H9 (cell line): Measurements from ENCODE around the gene NRXN3. TPM values are rescaled to one million over a fixed set of nuclear protein-coding genes. Genes with fewer than 3 reads are reported as not detected.

Source experiments
- DNase-seq: peaks from one replicate; pipeline ENCODE4 v3.0.0-alpha.2; 2017
- H2AFZ ChIP-seq: one replicate; pipeline ENCODE4 v1.6.1; 2013; ENCODE audit warnings: mild to moderate bottlenecking, low read length, control low read depth, moderate library complexity
- H2AK5ac ChIP-seq: 2 replicates; pipeline ENCODE4 v1.6.1; 2013; ENCODE audit warnings: low read length, control low read depth, mixed read lengths; ENCODE audit not compliant: insufficient read length
- H2BK120ac ChIP-seq: one replicate; pipeline ENCODE4 v1.6.1; 2013; ENCODE audit warnings: low read depth, mild to moderate bottlenecking, low read length, control low read depth, inconsistent platforms; ENCODE audit not compliant: poor library complexity, severe bottlenecking
- H2BK12ac ChIP-seq: 2 replicates; pipeline ENCODE4 v1.6.1; 2013; ENCODE audit warnings: low read length, control low read depth, mixed read lengths, low read depth; ENCODE audit not compliant: insufficient read length
- H2BK15ac ChIP-seq: 2 replicates; pipeline ENCODE4 v1.6.1; 2013; ENCODE audit warnings: low read depth, low read length, control low read depth
- H2BK20ac ChIP-seq: one replicate; pipeline ENCODE4 v1.6.1; 2013; ENCODE audit warnings: low read depth, mild to moderate bottlenecking, low read length, control low read depth, inconsistent platforms; ENCODE audit not compliant: poor library complexity, severe bottlenecking
- H2BK5ac ChIP-seq: 2 replicates; pipeline ENCODE4 v1.6.1; 2013; ENCODE audit warnings: low read length, control low read depth, mixed read lengths; ENCODE audit not compliant: insufficient read length
- H3K14ac ChIP-seq: 2 replicates; pipeline ENCODE4 v1.6.1; 2013; ENCODE audit warnings: low read length, control low read depth; ENCODE audit not compliant: insufficient read depth
- H3K18ac ChIP-seq: 2 replicates; pipeline ENCODE4 v1.6.1; 2013; ENCODE audit warnings: low read depth, mild to moderate bottlenecking, mixed read lengths, low read length, control low read depth; ENCODE audit not compliant: insufficient read length
- H3K23ac ChIP-seq: 2 replicates; pipeline ENCODE4 v1.6.1; 2013; ENCODE audit warnings: low read length, control low read depth, mixed read lengths, low read depth; ENCODE audit not compliant: insufficient read length
- H3K23me2 ChIP-seq: 2 replicates; pipeline ENCODE4 v1.6.1; 2013; ENCODE audit warnings: low read depth, mild to moderate bottlenecking, mixed read lengths, low read length, control low read depth; ENCODE audit not compliant: insufficient read length, poor library complexity, severe bottlenecking
- H3K27ac ChIP-seq: 2 replicates; pipeline ENCODE4 v1.5.1; 2013; ENCODE audit warnings: low read length, control low read depth, mixed read lengths, low read depth; ENCODE audit not compliant: insufficient read length
- H3K27me3 ChIP-seq: 2 replicates; pipeline ENCODE4 v1.6.1; 2013; ENCODE audit warnings: low read length, control low read depth, inconsistent platforms; ENCODE audit not compliant: insufficient read depth
- H3K4ac ChIP-seq: 2 replicates; pipeline ENCODE4 v1.6.1; 2013; ENCODE audit warnings: low read depth, mild to moderate bottlenecking, control low read depth, inconsistent platforms, low read length, moderate library complexity
- H3K4me1 ChIP-seq: 2 replicates; pipeline ENCODE4 v1.6.1; 2013; ENCODE audit warnings: low read length, control low read depth, inconsistent platforms; ENCODE audit not compliant: insufficient read depth
- H3K4me2 ChIP-seq: 2 replicates; pipeline ENCODE4 v1.6.1; 2013; ENCODE audit warnings: low read length, control low read depth, mixed read lengths; ENCODE audit not compliant: insufficient read length, insufficient read depth
- H3K56ac ChIP-seq: 2 replicates; pipeline ENCODE4 v1.6.1; 2013; ENCODE audit warnings: low read depth, mild to moderate bottlenecking, mixed read lengths, low read length, control low read depth; ENCODE audit not compliant: insufficient read length
- H3K79me1 ChIP-seq: 2 replicates; pipeline ENCODE4 v1.6.1; 2013; ENCODE audit warnings: low read depth, mild to moderate bottlenecking, moderate library complexity, low read length, control low read depth, inconsistent platforms; ENCODE audit not compliant: insufficient read depth, poor library complexity, severe bottlenecking
- H3K79me2 ChIP-seq: 2 replicates; pipeline ENCODE4 v1.6.1; 2013; ENCODE audit warnings: low read length, control low read depth, inconsistent platforms; ENCODE audit not compliant: insufficient read depth
- H3K9ac ChIP-seq: 2 replicates; pipeline ENCODE4 v1.6.1; 2013; ENCODE audit warnings: low read length, control low read depth, mixed read lengths; ENCODE audit not compliant: insufficient read length; ENCODE audit errors: extremely low read depth
- H3K9me3 ChIP-seq: one replicate; pipeline ENCODE4 v1.6.1; 2013; ENCODE audit warnings: low read depth, low read length, inconsistent platforms; ENCODE audit not compliant: control insufficient read depth
- H3T11ph ChIP-seq: one replicate; pipeline ENCODE4 v1.6.1; 2013; ENCODE audit warnings: mild to moderate bottlenecking, low read length, control low read depth, inconsistent platforms
- H4K20me1 ChIP-seq: one replicate; pipeline ENCODE4 v1.6.1; 2013; ENCODE audit not compliant: control insufficient read depth, insufficient read length, insufficient read depth
- H4K5ac ChIP-seq: 2 replicates; pipeline ENCODE4 v1.6.1; 2013; ENCODE audit warnings: low read depth, mild to moderate bottlenecking, mixed read lengths, low read length, control low read depth; ENCODE audit not compliant: insufficient read length
- H4K8ac ChIP-seq: replicated peaks from 2 replicates; pipeline ENCODE4 v1.6.1; 2013; ENCODE audit warnings: low read length, control low read depth, mixed read lengths, low read depth; ENCODE audit not compliant: insufficient read length
- H4K91ac ChIP-seq: 2 replicates; pipeline ENCODE4 v1.6.1; 2013; ENCODE audit warnings: low read depth, mild to moderate bottlenecking, moderate library complexity, mixed read lengths, low read length, control low read depth; ENCODE audit not compliant: insufficient read length
- H3K27ac Mint-ChIP-seq, 3 experiments: 2 replicates in 2 of 3; 3 replicates in 1 of 3; pipeline ENCODE4 v1.8.0; 2020 to 2021; ENCODE audit warnings: mixed read lengths in 3 of 3, mild to moderate bottlenecking in 1 of 3, moderate library complexity in 1 of 3
- H3K27me3 Mint-ChIP-seq: 2 replicates; pipeline ENCODE4 v1.8.0; 2021; ENCODE audit warnings: low read depth, mild to moderate bottlenecking, moderate library complexity, mixed read lengths
- H3K36me3 Mint-ChIP-seq, 3 experiments: 2 replicates in 2 of 3; 3 replicates in 1 of 3; pipeline ENCODE4 v1.8.0; 2020 to 2021; ENCODE audit warnings: low read depth in 3 of 3, mixed read lengths in 3 of 3; ENCODE audit not compliant: insufficient read depth in 1 of 3
- H3K4me1 Mint-ChIP-seq, 2 experiments: 2 replicates each; pipeline ENCODE4 v1.8.0; 2020; ENCODE audit warnings: mixed read lengths in 2 of 2
- H3K4me3 Mint-ChIP-seq, 2 experiments: 2 replicates in 1 of 2; 3 replicates in 1 of 2; pipeline ENCODE4 v1.8.0; 2020 to 2021; ENCODE audit warnings: mild to moderate bottlenecking in 2 of 2, mixed read lengths in 2 of 2, moderate library complexity in 1 of 2
- H3K9me3 Mint-ChIP-seq, 2 experiments: 2 replicates in 1 of 2; 3 replicates in 1 of 2; pipeline ENCODE4 v1.8.0; 2020; ENCODE audit warnings: mild to moderate bottlenecking in 2 of 2, mixed read lengths in 2 of 2, moderate library complexity in 1 of 2
- CTCF ChIP-seq: fragments of 200-600 bp; sonication (generic); conservative IDR thresholded peaks from 3 replicates; pipeline ENCODE4 v1.8.0; 2021; ENCODE audit warnings: antibody characterized with exemption, mild to moderate bottlenecking
- WGBS: extraction: QIAGEN DNeasy Blood & Tissue Kit; methylation state at CpG from one replicate; pipeline ENCODE4 v1.1.7; 2013; ENCODE audit warnings: missing lambda C conversion rate, low lambda C conversion rate, mixed read lengths; ENCODE audit not compliant: insufficient read length; ENCODE audit errors: extremely low coverage; 5-methylcytosine and 5-hydroxymethylcytosine counted together
- total RNA-seq: library from RNA; stranded (reverse); gene quantifications from 2 replicates; pipeline ENCODE4 v1.2.1, GENCODE V29; 2021

Gene NRXN3
- total RNA-seq, 1 experiment from 2014 or later = 1.8 TPM

- Histone ChIP-seq H3K79me1 (no peaks in the 10 kb centered on the region), H4K20me1 (no peaks in the 10 kb centered on the region), H2BK120ac (no peak overlapping the region), H3K27ac (no peak overlapping the region), H2AFZ (no peak overlapping the region), H3K27me3 (no peaks in the 10 kb centered on the region), H3K14ac (no peak overlapping the region), H2BK12ac (no peak overlapping the region), H3K4ac (no peak overlapping the region), H3K4me1 (peaks cover 2% of the 10 kb centered on the region; the same call in 1 of the 2 replicates), H3K56ac (no peak overlapping the region), H3K23me2 (no peaks in the 10 kb centered on the region), H2BK15ac (no peak overlapping the region), H4K8ac (no peak overlapping the region), H3K79me2 (no peaks in the 10 kb centered on the region), H3K18ac (no peak overlapping the region), H4K5ac (no peak overlapping the region), H4K91ac (no peak overlapping the region), H3K9ac (no peak overlapping the region), H3K4me2 (no peak overlapping the region), H3K9me3 (no peaks in the 10 kb centered on the region), H2BK20ac (no peak overlapping the region), H3K23ac (no peak overlapping the region), H3T11ph (no peak overlapping the region), H2BK5ac (no peak overlapping the region), H2AK5ac (no peak overlapping the region)
- no peaks in the 10 kb centered on the region; a peak in 1 of 5 replicates for H3K9me3 Mint-ChIP-seq
- H3K4me3 Mint-ChIP-seq = no peak overlapping the region
- no peak overlapping the region; a peak in 2 of 7 replicates for H3K27ac Mint-ChIP-seq
- H3K36me3 Mint-ChIP-seq = no peaks in the 10 kb centered on the region
- WGBS = no CpG with 5 or more reads among the region's 2 CpGs
- no peak for DNase-seq
- H3K4me1 Mint-ChIP-seq = peaks cover 15% of the 10 kb centered on the region in 2 experiments
- TF ChIP-seq CTCF = no peak
- no peaks in the 10 kb centered on the region for H3K27me3 Mint-ChIP-seq
Observed at GRCh38 chr14:78875049-78875448, 704.9 kb downstream of the NRXN3 start.
